Metanephros (tissue), 2 donors: ENCODE results near the gene ROCK2. TPM values are rescaled to one million over a fixed set of nuclear protein-coding genes. Genes with fewer than 3 reads are reported as not detected.

Experiments
- small RNA-seq: library from RNA; depleted of rRNA; stranded (forward); fragments of <200 nt; gene quantifications from one replicate; pipeline ENCODE3, GENCODE V24; 2014; ENCODE audit warnings: low replicate concordance
- total RNA-seq: library from RNA; depleted of rRNA; stranded (reverse); fragments of >200 nt; gene quantifications from one replicate; pipeline ENCODE4 v1.2.3, GENCODE V29; 2014

ROCK2 gene
- 45.0 TPM for total RNA-seq

GRCh38 chr2:11344342-11344955, at the start of gene ROCK2:
ROCK2 (minus strand) TSS chr2:11344636; CDS start chr2:11344136, 500 bp downstream.

GRCh38 chr2:11155381-11156035, 188.9 kb downstream of the ROCK2 start, which contains the start of gene SLC66A3:
SLC66A3 (plus strand) TSS chr2:11155467; CDS start chr2:11155547, 80 bp downstream.

Small RNA genes lying within 50 kb of the gene (small RNA-seq; reads per million reads assigned to genes)
- gene RNU6-1081P: not detected

Other genes with a start within 250 kb of the ROCK2 start
- 23.6 TPM for gene SLC66A3, start 189.2 kb downstream of the ROCK2 start, total RNA-seq
- gene E2F6, start 121.5 kb upstream of the ROCK2 start, total RNA-seq: 16.3 TPM
- gene GREB1, start 189.4 kb upstream of the ROCK2 start, total RNA-seq: 18.3 TPM